Measurements from ENCODE around the gene CNTN4. TPM values are rescaled to one million over a fixed set of nuclear protein-coding genes. Genes with fewer than 3 reads are reported as not detected.

The CNTN4 gene
- polyA plus RNA-seq, 1 experiment: not detected

DNA sequence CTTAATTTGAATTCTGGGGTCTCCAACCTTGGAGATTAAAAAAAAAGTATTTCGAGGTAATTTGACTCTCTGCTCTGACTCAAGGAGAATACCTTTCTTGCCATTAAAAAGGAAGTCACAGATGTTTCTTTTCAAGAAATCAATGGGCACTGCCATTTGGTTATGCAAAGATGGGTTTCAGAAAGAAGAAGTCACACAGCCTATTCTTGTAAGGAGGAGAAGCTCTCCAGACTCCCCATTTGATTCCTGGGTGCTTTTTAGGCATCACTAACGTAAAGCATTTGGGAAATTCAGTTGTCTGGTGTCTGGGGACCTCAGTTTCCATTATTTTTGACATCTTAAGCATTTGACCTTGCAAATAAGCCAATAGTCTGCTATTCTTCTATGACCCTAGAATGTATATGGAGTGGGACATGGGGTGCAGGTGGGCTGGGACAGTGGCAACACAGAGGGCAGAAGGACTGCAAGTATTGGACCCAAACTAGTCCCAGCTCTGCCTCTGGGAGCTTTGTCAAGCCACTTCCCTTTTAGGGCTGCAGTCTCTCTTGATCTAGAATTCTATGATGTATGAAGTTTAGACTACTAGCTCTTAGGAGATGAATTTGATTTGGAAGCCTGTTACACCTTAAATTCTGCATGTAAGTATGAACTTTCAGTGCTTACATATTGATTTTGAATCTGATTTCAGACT lies 983.7 kb downstream of the CNTN4 start:
- ChIA-PET CTCF (no interaction called here), POLR2A (no interaction called here)
- TF ChIP-seq, protein P1, sequence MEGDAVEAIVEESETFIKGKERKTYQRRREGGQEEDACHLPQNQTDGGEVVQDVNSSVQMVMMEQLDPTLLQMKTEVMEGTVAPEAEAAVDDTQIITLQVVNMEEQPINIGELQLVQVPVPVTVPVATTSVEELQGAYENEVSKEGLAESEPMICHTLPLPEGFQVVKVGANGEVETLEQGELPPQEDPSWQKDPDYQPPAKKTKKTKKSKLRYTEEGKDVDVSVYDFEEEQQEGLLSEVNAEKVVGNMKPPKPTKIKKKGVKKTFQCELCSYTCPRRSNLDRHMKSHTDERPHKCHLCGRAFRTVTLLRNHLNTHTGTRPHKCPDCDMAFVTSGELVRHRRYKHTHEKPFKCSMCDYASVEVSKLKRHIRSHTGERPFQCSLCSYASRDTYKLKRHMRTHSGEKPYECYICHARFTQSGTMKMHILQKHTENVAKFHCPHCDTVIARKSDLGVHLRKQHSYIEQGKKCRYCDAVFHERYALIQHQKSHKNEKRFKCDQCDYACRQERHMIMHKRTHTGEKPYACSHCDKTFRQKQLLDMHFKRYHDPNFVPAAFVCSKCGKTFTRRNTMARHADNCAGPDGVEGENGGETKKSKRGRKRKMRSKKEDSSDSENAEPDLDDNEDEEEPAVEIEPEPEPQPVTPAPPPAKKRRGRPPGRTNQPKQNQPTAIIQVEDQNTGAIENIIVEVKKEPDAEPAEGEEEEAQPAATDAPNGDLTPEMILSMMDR (IDR thresholded peaks at IDR 0.05; ENCODE audit: low read depth, low read length): no peak
- no peak overlapping the region for H3K4me3 ChIP-seq (ENCODE audit: low read depth, low read length)
- no peak overlapping the region for H3K27ac ChIP-seq (ENCODE audit: low read depth, low read length)
- DNase-seq (ENCODE audit: low read depth, low spot score): no peak
- H3K27me3 ChIP-seq (ENCODE audit: control insufficient read depth, insufficient read depth, low read length): no peaks in the 10 kb centered on the region
- peaks cover 17% of the 10 kb centered on the region for H3K9me3 ChIP-seq (ENCODE audit: control insufficient read depth, insufficient read depth, low read length)

DNA sequence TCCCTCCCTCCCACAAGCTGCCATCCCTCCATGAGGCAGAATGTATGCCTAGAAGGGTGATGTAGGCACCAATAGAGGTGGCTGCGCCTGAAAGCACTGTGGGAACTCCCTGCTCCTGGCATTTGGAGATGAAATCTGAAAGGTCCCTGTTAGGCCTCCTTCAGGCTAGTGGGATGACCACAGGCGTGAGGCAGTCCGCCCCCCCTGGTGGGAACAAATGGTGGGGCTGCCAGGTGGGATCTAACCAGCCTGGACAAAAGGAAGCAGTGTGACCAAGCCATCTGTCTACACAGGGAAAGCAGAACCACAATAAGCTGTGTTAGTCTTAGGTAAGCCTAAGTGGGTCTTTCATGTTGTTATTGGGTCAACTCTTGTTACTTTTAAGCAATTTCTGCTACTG lies 986.2 kb downstream of the CNTN4 start:
- DNase-seq (ENCODE audit: low read depth, low spot score): no peak
- ChIA-PET CTCF (no interaction called here), POLR2A (no interaction called here)
- TF ChIP-seq, protein P1 (IDR thresholded peaks at IDR 0.05; ENCODE audit: low read depth, low read length): no peak
- Histone ChIP-seq H3K27me3 (ENCODE audit: control insufficient read depth, insufficient read depth, low read length) (no peaks in the 10 kb centered on the region), H3K9me3 (ENCODE audit: control insufficient read depth, insufficient read depth, low read length) (peaks cover 10% of the 10 kb centered on the region), H3K4me3 (ENCODE audit: low read depth, low read length) (no peak overlapping the region), H3K27ac (ENCODE audit: low read depth, low read length) (no peak overlapping the region)

DNA sequence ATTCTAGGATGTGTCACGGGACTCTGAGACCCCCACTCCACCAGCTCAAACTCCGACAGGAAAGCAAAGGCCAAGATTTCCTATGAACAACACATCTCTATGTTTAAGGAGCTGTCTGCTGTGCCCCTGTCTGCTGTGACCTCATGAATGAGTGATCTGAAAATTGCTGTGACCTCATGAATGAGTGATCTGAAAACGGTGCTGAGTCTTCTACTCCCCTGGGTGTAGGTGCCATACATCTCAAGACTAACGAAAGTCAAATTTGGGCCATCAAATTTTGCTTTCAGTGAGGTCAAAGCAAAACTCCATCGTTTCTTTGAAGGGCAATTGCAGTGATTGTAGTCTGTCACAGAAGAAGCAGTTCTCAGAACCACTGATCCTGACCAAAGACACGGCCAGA lies 987.1 kb downstream of the CNTN4 start:
- no peak overlapping the region for H3K4me3 ChIP-seq (ENCODE audit: low read depth, low read length)
- CTCF ChIA-PET: no interaction called here

GRCh38 chr3:3086239-3086638 lies 987.6 kb downstream of the CNTN4 start:
- ChIA-PET CTCF (no interaction called here), POLR2A (no interaction called here)
- Histone ChIP-seq H3K9me3 (ENCODE audit: control insufficient read depth, insufficient read depth, low read length) (peaks cover 10% of the 10 kb centered on the region), H3K27ac (ENCODE audit: low read depth, low read length) (no peak overlapping the region), H3K27me3 (ENCODE audit: control insufficient read depth, insufficient read depth, low read length) (no peaks in the 10 kb centered on the region), H3K4me3 (ENCODE audit: low read depth, low read length) (no peak overlapping the region)
- TF ChIP-seq, protein P1 (IDR thresholded peaks at IDR 0.05; ENCODE audit: low read depth, low read length): no peak
- DNase-seq (ENCODE audit: low read depth, low spot score): no peak

More for the DNA sequence above, 987.1 kb downstream of the CNTN4 start:
- no peak for DNase-seq (ENCODE audit: low read depth, low spot score)
- no peak overlapping the region for H3K27ac ChIP-seq (ENCODE audit: low read depth, low read length)
- POLR2A ChIA-PET: no interaction called here
- TF ChIP-seq, protein P1 (IDR thresholded peaks at IDR 0.05; ENCODE audit: low read depth, low read length): no peak
- peaks cover 10% of the 10 kb centered on the region for H3K9me3 ChIP-seq (ENCODE audit: control insufficient read depth, insufficient read depth, low read length)
- no peaks in the 10 kb centered on the region for H3K27me3 ChIP-seq (ENCODE audit: control insufficient read depth, insufficient read depth, low read length)

- TF ChIP-seq, protein P1 (IDR thresholded peaks at IDR 0.05; ENCODE audit: low read depth, low read length): no peak
- CTCF ChIA-PET: no interaction called here
Measured at GRCh38 chr3:3087279-3087678, 988.6 kb downstream of the CNTN4 start.

More at GRCh38 chr3:3087279-3087678, 988.6 kb downstream of the CNTN4 start:
- POLR2A ChIA-PET: no interaction called here
- H3K4me3 ChIP-seq (ENCODE audit: low read depth, low read length): no peak overlapping the region
- DNase-seq (ENCODE audit: low read depth, low spot score): no peak
- no peak overlapping the region for H3K27ac ChIP-seq (ENCODE audit: low read depth, low read length)
- peaks cover 10% of the 10 kb centered on the region for H3K9me3 ChIP-seq (ENCODE audit: control insufficient read depth, insufficient read depth, low read length)
- no peaks in the 10 kb centered on the region for H3K27me3 ChIP-seq (ENCODE audit: control insufficient read depth, insufficient read depth, low read length)
